UCSD-AML1 (cell line): ENCODE data around the gene IGLON5.
A peak's percentile ranks its signal among the peaks of the same experiment; 100 is the strongest.

Source experiments
- DNase-seq: peaks from one replicate; lab custom pipeline; 2025; ENCODE audit not compliant: unreplicated experiment; lab: John Stamatoyannopoulos, UW

The IGLON5 gene

DNA sequence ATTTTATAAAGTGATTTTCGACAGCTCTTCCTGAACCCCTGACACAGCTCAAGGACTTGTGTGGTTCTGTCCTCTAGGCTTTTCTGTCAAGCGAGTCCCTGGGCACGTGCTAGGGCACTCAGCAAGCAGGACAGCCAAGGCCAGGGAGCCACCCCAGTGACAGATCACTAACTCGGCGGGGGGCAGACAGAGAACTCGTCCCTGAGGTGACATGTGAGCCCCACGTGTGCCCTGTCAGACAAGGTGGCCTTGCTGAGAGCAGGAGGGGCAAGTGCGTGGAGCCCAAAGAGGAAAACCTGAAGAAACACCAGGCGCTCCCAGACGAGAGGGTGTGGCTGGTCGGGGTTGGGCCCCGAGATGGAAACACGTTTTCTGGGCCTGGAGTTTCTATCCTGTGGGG, 49.8 kb downstream of the IGLON5 start:
- no peak for DNase-seq

DNA sequence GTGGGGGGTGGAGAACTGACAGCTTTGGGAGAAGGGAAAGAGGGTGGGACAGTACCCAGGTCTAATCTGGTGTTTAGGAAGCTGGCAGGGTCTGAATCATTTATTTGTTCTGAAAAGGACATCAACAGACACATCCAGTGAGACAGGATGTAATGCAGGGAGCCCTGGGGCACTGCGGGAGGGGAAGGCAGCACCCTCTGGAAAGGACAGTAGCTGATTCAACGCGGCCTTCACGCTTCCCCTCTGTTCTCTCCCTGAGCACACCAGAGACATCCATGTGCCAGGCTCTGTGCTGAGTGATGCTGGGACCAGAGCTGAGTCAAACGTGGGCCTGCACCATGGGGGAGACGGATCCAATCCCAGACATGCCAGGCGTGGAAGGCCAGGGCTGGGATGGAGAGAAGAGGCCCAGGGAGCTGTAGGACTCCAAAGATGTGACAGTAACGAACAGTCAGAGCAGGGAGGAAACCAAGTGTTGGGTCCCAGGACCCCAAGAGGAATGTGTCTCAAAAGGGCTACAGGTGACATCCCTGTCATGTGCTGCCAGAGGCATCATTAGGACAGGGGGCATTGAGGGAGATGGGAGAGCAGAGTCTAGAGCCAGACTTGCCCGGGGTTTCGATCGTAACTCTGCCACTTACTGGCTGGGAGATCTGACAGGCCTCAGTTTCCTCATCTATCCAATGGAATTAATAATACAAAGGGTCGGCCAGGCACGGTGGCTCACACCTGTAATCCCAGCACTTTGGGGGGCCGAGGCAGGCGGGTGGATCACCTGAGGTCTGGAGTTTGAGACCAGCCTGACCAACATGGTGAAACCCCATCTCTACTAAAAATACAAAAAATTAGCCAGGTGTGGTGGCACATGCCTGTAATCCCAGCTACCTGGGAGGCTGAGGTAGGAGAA, 53.0 kb downstream of the IGLON5 start:
- no peak for DNase-seq

DNA sequence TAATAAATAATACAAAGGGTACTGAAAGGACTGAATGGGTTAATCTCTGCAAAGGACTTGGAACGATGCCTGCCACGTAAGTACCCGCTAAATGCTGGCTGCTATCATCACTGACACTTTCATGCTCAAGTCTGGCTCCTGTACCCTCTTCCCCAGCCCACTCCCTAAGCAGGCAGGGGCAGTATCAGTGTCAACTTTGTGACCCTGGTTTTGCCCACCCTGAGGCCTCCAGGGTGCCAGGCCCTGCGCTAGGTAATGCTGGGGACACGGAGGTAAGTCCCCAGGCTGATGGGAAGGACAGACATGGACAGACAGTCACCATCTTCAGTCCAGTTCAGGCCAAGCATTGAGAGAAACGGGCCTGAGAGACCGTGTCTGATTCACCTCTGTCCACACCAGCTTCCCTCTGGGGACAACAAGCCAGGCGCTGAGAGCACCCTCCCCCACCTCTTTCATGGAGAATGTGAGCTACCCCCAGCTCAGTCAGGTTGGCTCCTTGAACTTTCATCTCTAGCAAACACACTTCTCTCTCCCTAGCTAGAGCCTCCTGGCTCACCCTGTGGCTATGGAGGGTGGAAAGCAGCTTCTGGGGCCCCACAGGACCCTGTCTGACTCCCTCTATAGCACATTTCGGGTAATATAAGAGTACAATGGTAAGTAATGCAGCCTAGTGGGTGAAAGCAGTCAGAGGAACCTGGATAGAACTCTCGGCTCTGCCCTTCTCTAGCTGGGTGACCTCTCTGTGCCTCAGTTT, 53.9 kb downstream of the IGLON5 start:
- peak; percentile 48 for DNase-seq

DNA sequence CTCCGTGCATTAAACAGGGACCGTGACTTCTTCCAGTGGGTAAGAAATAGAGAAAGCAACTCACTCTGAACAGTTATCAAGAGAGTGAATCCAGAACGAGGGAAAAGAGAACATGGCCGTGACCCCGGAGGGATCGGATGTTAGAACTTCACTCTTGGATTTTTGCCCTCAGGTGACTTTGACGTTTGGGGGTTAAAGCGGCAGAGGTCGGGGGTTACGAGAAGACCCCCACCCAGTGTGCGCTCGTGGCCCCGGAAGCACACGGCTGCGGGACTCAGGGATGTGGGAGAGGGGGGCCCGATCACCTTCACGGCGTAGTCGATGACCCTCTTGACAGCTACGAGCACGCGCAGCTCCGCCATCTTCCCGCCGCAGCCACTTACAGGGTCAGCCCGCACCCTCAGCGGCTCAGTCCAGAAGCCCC, 54.5 kb downstream of the IGLON5 start, which contains the start of gene ETFB:
Gene ETFB (minus strand): TSS at position 424 of the 424 bp plus-strand sequence. CDS start 62 bp downstream, at position 362.
- no peak for DNase-seq

DNA sequence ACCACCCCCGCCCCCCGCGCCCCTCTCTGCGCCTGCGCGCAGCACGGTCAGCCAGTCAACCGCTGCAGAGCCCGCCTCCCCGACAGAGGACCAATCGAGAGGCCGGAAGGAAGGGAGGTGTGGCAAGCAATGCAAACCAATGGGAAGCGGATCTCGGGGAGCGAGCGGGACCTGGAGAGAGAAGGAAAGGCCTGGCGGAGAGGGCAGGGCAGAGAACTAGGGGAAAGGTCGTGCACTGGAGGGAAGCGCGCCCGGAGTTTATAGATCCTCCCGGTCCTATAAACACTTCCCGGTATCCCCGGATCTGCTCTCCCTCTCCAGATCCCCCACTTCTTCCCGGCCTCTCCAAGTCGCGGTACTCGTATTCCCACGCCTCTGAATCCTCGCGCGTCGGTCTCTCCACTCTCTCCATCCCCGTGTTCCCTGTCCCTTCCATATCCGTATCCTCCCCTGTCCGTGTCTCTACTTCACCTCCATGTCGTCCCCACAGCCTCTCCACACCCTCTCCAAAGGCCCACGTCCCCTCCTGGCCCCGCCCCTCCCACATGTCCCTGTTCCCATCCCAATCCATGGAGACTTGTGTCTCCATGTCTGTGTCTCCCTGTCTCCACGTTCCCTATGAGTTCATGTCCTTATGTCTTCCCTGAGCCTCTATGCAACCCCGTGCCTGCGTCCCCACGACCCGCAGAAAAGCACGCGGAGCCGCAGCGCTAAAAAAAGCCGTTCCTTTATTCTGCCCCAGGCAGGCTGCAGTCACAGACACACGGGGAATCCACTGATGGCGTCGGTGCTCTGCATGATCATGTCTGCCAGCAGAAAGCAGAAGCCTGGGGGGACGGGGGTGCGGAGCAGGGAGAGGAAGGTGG, 55.2 kb downstream of the IGLON5 start:
- DNase-seq = peak; percentile 95

DNA sequence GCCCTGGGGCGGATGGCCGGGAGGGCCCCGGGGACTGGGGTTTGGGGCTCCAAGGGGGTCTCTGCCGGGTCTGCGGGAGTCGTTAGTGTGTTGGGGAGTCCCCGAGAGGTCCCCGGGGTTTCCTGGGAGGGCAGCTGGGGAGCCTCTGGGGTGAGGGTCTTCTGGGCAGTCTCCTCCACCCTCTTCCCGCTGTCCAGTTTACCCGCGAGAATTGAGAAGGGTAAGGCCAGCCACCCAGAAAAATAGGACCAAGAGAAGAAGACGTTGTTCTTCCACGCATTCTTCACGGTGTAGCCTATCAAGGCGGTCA, 55.8 kb downstream of the IGLON5 start:
- DNase-seq = no peak

DNA sequence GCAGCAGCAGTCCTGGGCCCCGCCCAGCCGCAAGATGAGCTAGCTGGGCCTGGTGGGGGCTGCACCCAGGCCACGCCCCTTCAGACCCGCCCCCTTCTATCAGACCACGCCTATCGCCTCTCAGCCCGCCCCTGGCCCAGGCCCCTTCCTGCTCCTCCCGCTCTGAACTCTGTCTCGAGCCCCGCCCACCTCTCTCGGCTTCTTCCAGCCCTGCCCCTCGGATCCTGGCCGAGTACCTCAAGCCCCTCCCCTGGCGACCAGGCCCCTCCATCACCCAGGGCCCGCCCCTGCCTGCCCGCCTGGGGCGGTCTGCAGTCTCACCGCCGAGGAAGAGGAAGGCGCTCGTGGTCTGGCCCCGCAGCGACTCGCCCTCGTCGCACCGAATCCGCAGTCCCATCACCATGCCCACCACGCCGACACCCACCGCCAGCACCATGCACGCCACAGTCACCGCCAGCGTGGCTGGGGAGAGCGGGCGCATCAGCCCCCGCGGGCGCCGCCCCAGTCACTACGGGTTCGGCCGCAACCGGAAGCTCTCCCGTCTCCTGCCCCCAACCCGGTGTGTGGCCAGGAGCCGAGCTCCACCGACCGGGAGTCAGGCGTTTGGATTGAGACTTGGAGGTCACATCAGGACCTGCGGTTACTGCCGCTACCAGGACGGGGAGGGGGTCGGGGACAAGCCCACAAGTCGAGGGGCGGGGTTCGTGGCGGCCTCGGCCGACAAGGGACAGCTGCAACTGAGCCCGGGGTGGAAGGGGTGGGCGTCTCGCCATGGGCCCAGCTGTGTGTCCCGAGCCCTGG, 56.3 kb downstream of the IGLON5 start:
- DNase-seq = peak; percentile 99

DNA sequence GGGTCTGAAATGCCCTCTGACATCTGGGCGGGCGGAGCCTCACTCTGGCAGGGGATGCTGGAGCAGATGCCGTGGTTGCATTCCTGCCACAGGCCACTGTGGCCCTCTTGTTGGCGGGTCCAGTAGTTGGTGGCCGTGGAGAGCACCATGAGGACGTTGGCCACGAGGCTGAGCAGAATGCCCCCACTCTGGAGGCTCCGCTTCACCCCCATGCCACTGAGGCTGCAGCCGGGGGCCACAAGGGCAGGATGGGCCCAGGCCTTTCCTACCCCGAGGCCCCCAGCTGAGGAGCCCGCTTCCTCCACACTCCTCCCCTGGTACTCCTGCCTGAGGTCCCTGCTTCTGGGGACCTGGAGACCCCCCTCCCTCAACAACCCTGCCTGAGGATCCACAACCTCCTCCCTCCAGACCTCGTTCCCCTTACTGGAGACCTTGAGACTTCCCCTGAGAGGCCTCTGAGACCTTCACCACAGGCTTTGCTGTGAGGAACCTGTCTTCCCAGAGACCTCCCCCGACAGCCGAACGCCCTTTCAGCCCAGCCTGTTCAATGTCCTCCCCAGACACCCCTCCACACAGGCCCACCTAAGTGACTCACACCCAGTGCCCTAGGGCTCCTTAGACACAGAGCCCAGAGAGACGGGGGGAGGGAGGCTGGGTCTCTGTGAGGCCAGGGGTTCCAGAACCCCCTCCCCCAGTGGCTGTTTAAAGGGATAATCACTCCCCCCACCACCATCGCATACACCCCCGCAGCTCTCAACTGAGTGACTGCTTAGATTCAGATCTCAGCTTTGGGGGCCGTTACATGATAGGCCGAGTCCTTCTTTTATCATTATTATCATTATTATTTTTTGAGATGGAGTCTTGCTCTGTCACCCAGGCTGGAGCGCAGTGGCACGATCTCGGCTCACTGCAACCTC, 57.2 kb downstream of the IGLON5 start, which contains the start of gene CLDND2:
Gene CLDND2 (minus strand): TSS at position 638 of the 917 bp plus-strand sequence. CDS start 426 bp downstream, at position 212.
- peak; percentile 43 for DNase-seq

DNA sequence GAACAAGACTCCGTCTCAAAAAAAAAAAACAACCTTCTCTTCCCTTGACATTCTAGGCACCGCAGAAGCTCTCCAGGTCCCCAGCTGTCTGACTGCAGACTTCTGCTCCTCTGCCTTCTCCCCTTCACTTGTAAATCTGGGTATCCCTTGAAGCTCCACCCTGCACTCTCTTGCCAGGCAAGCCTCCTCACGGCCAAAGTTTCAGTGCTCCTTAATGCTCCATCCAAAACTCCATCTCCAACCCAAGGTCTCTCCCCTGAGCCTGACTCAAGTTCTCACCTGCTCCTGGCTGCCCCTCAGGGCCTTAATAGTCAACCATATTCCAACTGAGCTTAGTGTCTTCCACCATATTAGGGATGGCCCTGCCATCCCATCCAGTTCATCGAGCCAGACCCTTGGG, 58.8 kb downstream of the IGLON5 start:
- no peak for DNase-seq

DNA sequence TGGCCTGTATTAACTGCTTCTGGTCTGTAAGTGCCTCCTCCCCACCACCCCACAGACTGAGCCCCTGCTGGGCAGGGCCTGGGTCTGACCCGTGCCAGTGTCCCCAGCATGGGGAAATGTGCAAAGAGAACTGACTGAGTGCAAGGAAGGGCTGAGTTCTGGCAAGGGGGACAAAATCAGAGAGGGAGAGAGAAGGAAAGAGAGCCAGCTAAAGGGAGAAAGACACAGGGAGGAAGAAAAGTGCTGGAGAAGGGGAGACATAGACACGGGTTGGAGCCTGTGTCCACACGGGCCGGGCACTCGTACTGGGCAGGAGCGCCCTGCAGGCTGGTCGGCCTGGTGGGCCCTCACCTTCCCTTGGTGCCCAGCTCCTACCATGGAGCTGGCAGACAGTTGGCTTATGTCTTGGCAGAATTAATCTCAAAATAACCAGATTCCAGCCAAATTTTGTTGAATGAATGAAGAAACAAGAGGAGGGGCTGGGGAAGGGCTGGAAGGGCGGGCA, 59.8 kb downstream of the IGLON5 start:
- DNase-seq = no peak

DNA sequence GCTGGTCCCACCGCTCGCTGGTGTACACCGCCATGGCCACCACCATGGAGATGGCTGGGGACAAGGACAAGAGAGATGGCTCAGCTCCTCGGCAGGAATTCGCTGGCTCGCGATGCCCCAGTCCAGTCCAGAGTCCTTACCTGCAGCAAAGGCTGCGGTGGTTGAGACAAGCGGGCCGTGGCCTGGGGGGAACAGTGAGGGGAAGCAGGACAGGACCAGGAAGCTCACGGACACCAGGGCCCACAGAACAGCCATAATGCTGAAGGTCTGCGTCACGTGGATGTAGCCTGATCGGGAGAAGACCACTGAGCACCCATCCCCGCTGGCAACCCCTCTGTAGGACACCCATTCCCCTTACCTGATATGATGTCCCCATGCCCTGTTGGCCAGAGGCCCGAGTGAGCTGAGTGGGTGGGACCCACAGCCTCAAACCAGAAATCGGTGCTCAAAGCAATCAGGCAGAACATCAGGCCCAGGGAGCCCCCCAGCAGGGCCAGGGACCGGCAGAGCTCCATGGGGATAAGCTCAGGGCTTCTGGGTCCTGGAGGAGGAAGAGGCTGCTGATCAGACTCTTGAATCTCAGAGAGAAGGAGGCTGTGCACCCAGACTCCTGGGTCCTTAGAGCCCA, 60.7 kb downstream of the IGLON5 start:
- DNase-seq = no peak

DNA sequence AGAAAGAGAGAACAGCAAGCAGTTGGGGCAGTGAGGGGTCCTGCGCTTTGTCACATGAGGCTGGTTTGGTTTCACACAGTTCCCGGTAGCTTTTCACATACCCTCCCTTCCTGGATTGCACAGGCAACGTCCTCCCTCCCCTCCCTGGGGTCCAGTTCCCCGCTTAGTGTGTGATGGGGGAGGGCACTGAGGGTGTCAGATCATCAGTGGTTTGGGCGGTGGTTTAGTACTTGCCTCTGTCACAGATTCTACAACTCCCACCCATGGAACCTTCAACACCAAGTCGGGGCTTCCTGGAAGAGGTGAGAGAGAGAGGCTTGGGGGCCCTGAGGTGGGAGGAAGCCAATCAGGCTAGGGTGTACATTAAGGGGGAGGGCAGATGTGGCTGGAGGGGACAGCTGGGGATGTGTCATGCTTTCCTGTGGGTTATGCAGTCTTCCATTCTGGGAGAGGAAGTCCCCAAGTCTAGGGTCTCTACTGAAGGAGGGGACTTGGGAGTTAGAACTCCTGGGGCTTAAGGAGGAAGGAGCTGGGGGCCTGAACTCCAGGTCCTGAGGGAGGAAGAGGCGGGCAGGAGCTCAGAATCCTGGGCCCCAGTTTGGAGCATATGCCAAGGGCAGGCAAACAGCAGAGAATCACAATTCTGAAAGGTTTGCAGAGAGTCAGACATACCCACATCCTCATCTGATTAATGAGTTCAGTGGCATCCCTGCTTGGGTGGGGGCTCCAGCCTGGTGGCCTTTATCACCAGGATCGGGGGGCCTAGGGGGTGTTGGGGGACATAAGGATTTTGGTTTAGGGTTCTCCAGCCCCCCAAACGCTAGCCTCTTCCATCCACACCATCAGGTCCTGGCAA, 61.4 kb downstream of the IGLON5 start, which contains the start of gene NKG7:
Gene NKG7 (minus strand): TSS at position 6 of the 856 bp plus-strand sequence. CDS start 119 bp downstream, outside the sequence.
- peak; percentile 81 for DNase-seq

DNA sequence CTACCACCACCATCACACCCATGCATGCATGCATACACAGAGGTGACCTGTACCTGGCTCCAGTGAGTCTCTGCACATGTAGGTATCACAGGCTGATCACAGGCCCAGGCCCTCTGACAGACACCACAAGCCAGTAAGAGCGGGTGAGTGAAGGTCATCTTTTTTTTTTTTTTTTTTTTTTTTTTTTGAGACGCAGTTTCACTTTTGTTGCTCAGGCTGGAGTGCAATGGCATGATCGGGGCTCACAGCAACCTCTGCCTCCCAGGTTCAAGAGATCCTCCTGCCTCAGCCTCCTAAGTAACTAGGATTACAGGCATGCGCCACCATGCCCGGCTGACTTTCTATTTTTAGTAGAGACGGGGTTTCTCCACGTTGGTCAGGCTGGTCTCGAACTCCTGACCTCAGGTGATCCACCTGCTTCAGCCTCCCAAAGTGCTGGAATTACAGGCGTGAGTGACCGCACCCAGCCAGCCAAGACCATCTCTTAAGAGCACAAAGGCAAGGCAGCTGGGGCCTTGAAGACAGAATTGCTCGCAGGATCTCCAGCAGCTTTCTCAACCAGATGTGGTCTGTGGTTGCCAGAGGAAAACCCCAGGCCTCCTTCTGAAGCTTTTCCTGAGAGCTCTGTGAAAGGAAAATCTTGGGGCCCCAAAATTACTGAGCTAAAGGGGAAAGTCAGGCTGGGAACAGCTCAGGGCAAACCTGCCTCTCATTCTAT, 64.2 kb downstream of the IGLON5 start:
- DNase-seq = peak; percentile 70

DNA sequence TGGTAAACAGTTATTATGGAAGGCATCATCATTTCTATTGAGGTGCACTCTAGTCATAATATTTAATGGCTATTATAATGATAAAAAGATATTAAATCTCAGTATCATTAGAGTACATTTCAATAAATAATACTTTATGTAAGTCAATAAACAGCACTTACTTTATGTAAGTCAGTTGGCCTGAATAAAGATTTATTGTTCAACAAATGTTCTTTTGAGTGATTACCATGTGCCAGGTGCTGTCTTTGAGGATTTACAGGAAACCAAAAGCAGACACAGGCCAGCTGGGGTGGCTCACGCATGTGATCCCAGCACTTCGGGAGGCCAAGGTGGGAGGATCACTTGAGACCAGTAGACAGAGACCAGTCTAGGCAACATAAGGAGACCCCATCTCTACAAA, 66.0 kb downstream of the IGLON5 start:
- no peak for DNase-seq

DNA sequence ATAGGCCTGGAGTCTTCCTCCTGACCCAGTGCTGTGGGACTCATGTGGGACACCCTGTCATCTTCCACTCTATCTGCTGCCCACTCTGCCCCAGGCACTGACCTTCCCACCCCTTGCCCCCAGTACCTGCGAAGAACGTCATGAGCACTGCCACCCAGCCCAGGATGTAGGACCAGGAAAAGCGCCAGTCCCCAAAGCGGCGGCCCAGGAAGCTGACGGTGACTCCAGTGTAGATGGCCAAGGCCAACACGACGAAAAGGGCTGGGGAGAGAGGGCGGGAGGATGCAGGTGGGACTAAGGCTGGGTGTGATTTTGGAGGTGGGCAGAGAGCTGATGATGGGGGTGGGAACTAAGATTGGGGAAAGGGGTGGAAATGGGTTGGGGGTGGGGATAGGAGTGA, 68.9 kb downstream of the IGLON5 start:
- DNase-seq = no peak
